Skeletal muscle cell (primary cell): ENCODE results near the gene BMP4.

Experiments used
- DNase-seq: peaks from one replicate; pipeline ENCODE4 v3.0.0-alpha.2; 2010; ENCODE audit warnings: low read depth
- H3K4me3 ChIP-seq: 2 replicates; pipeline ENCODE4 v1.5.1; 2011; ENCODE audit warnings: low read depth, mild to moderate bottlenecking, control low read depth, low read length, moderate library complexity

BMP4 gene

DNA sequence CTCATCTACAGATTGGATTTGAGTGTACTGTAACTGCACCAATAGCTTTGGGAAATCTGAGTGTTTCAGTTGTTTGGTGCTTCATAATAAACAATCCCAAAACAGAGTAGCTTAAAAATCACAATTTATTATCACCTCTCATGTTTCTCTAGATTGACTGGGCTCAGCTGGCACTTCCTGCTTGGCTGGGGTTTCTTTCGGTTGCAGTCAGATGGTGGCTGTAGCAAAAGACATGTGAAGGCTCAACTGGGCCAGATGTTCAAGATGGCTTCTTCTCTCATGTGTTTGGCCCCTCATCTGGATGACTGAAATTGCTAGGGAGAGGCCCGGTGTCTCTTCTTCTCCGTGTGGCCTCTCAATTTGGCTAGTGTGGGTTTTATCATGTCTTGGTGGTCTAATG lies 12.1 kb upstream of the BMP4 start:
- no peak for DNase-seq
- no peak overlapping the region for H3K4me3 ChIP-seq

DNA sequence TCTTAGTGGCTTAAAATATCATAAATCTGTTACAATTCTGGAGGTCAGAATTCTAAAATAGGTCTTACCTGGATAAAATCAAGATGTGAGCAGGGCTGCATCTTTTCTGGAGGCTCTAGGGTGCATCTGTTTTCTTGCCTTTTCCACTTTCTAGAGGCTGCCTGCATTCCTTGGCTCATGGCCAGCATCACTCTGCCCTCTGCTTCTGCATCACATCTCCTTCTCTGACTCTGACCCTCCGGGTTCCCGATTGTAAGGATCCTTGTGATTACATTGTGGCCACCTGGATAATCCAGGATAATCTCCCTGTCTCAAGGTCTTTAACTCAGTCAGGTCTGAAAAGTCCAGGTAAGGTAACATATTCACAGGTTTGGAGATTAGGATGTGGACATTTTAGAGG lies 11.0 kb upstream of the BMP4 start:
- no peak for DNase-seq
- no peak overlapping the region for H3K4me3 ChIP-seq

DNA sequence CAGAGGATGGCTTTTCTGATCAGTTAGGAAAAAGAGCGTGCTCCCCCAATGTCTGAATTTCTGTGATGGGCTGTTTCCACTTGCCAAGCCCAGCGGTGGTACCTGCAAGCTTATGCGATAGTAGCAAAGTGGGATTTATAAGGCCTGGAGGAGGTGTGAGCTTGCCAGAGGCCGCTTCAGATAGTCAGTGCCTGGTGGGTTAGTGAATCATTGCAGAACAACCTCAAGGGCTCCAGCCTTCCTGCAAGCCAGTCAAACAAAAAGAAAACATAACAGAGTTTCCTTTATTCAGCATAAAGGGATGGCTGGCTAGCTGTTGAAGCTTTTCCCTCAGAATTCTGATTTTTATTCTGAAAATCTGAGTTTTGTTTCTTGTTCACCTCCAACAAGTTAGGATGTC lies 7.6 kb upstream of the BMP4 start:
- no peak for DNase-seq
- H3K4me3 ChIP-seq = no peak overlapping the region

DNA sequence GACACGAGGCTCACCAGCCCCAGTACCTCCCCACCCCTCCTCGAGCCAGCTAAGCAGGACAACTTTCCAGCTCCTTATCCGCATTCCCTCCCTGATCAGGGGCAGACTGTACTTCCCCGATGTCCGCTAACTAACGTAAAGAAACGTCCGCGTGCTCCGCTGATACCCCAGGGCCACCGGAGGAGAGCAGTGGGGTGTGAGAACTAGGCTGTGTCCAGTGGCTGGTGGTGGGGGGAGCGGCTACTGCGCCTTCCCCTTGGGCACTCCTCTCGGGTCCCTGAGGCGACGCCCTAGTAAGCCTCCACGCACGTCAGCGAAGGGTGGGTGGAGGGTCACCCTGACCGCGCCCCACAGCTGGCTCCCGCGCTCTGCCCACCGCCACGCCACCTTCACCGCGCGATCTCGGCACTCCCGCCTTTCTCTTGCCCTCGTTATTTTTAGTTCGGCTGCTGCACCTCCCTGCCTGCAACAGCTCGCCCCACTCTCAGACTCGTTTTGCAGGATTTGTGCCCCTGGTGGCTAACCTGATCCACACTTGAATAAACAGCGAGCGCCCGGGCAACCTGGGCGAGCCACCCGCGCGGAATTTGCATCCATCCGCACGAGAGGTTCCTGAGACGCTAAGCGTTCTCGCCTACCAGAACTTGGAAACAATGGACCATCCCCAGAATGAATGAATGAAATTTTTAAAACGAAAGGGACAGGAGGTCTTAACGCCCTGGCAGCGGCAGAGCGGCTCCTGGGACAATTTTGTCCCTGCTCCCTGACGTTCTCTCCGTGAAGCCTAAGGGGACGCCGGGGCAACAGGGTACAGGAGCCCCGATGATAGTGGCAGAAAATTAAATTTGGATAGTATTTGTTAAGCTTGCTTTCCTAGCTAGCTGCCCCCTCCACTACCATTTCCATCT lies 6.9 kb upstream of the BMP4 start:
- no peak for DNase-seq
- H3K4me3 ChIP-seq = no peak overlapping the region

- no peak overlapping the region for H3K4me3 ChIP-seq
- no peak for DNase-seq
These were observed 6.3 kb upstream of the BMP4 start for GRCh38 chr14:53962953-53963319.

DNA sequence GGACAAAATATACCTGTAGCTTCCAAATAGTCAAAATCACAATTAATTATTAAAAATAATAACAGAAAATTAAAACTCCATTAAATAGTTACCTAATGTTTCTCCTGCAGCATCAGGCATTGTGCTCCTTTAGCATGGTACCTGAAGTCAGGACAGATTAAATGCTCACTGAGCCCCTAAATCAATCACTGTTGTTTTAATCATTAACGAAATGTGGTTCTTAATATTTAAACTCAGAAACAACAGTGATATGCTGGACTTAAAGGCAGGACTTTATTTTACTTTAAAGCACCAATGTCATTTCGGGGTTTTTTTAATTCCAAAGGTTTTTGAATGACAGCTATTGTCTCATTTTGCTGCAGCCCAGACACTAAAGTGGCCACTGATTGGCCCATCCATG lies 2.0 kb upstream of the BMP4 start:
- DNase-seq = no peak
- H3K4me3 ChIP-seq = no peak overlapping the region

DNA sequence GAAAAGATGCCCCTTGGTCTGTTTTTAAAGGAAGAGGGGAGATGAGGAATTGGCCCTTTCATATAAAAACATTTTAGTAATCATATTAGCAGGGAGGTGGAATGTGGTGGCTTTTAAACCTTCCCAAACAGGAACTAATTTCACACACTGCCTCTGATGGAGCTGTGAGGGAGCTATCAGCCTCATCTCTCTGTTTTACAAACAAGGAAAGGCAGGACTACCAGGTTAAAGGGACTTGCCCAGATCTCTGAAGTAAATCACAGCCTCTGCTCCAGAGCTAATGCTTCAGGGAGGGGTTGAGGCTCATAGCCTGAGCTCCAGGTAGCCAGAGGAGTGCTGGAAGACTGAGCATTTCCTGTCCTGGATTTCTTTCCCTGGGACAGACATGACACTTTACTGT lies 1.1 kb upstream of the BMP4 start:
- DNase-seq = no peak
- no peak overlapping the region for H3K4me3 ChIP-seq

- no peak overlapping the region for H3K4me3 ChIP-seq
- DNase-seq = no peak
These were observed 776 bp downstream of the BMP4 start for GRCh38 chr14:53955671-53956426.

- peak overlapping the region; percentile 52 for H3K4me3 ChIP-seq
- no peak for DNase-seq
These were observed 1.4 kb downstream of the BMP4 start for GRCh38 chr14:53955229-53955556.

DNA sequence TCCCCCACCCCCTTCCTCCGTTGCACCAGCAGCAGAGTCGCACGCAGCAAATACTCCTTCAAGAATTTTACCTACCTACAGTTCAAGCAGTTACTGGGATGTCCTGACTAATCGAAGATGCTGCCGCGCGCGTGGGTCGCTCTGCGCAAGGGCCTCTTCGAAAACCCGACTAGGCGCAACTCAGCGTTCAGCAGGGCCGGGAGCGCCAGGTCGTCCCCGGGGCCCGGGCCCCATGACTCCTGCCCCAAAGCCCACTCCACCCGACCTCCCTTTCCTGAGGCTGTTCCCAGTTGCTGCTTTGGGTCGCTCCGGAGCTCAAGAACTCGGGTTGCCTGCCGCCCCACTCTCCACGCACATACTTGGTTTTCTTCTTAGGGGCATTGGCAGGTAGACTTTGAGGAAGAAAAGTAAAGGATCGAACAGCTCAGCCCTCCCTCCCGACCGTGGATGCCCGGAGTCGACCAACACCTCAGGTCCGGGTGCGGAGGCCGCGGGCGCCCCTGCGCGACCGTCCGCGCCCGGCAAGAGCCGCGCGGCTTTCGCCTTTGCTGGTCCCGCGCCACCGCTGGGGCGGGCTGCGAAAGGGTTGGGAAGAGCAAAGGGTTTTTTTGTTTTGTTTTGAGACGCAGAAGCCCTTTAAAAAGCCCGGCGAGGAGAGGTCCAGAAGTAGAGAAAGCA lies 1.9 kb downstream of the BMP4 start:
- DNase-seq = no peak
- peak overlapping the region; percentile 52 for H3K4me3 ChIP-seq

- peak overlapping the region; percentile 52 for H3K4me3 ChIP-seq
- DNase-seq = no peak
These were observed 2.6 kb downstream of the BMP4 start for GRCh38 chr14:53953828-53954550.

DNA sequence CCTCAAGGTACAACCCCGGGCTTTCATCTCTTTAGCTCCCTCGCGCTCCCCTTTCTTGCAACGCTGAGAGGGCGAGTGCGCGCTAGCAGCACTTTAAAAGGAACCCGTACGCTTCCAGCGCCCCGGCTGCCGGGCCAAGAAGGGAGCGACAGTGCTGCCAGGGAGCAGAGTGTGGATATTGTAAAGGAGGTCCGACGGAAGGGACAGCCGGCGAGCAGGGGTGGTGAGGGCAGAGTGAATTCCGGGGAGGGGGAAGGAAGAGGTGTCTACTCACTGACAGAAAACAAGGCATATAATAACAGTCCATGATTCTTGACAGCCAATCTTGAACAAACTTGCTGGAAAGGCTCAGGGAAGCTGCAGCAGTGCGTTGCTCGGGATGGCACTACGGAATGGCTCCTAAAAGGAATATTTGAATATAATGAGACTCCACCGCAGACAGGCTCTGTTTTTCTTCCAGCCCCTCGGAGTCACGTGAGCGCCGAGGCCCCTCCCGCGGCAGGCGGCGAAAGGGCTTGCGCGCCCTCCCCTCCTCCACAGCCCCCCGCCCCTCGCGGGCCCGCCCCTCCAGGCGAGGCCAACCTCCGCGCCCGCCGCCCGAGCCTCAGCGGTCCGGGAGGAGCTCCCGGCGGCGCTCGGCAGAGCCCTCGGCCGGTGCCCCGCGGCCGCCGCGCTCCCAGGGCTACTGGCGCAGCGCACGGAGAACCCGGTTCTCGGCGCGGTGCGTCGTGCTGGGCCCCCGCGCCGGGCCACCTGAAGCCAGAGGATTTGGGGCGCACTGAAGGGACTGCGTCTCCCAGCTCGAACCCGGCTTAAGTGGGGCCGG lies 3.4 kb downstream of the BMP4 start:
- no peak for DNase-seq
- peak overlapping the region; percentile 52 for H3K4me3 ChIP-seq

- DNase-seq = no peak
- peak overlapping the region; percentile 52 for H3K4me3 ChIP-seq
These were observed 4.1 kb downstream of the BMP4 start for GRCh38 chr14:53952533-53952932.

DNA sequence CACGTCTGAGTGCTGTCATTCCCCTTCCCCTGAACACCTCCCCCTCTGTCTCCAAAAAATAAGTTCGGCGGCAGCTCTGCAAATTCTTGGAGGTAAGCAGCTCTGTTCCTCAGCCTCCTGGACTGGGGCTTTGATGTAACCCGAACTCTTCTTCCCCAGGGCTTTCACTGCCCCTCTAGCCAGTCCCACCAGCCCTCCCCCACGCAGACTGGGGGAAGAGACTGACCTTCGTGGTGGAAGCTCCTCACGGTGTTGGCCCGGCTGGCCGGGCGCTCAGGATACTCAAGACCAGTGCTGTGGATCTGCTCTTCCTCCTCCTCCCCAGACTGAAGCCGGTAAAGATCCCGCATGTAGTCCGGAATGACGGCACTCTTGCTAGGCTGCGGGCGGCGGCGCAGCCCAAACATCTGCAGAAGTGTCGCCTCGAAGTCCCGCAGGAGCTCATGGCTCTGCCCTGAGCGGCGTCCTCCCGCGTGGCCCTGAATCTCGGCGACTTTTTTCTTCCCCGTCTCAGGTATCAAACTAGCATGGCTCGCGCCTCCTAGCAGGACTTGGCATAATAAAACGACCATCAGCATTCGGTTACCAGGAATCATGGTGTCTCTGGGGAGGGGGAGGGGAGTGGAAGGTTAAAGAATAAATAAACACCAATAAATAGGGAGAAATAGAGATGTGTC lies 4.9 kb downstream of the BMP4 start:
- H3K4me3 ChIP-seq = no peak overlapping the region
- DNase-seq = no peak

GRCh38 chr14:53951243-53951626 lies 5.4 kb downstream of the BMP4 start:
- no peak overlapping the region for H3K4me3 ChIP-seq
- DNase-seq = no peak

DNA sequence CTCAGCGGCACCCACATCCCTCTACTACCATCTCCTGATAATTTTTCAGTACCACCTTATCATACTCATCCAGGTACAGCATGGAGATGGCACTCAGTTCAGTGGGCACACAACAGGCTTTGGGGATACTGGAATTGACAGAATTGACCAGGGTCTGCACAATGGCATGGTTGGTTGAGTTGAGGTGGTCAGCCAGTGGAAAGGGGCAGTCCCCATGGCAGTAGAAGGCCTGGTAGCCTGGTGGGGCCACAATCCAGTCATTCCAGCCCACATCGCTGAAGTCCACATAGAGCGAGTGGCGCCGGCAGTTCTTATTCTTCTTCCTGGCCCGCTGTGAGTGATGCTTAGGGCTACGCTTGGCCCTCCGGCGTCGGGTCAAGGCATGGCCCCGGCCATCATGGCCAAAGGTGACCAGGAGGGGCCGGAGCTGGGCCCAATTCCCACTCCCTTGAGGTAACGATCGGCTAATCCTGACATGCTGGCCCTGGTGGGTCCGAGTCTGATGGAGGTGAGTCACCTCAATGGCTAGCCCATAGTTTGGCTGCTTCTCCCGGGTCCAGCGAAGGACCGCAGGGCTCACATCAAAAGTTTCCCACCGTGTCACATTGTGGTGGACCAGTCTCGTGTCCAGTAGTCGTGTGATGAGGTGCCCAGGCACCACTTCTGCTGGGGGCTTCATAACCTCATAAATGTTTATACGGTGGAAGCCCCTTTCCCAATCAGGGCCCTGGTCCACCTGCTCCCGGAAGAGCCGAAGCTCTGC lies 6.4 kb downstream of the BMP4 start:
- DNase-seq = no peak
- H3K4me3 ChIP-seq = no peak overlapping the region

- H3K4me3 ChIP-seq = no peak overlapping the region
- DNase-seq = no peak
These were observed 7.4 kb downstream of the BMP4 start for GRCh38 chr14:53949201-53949600.
